GM21825 (cell line): ENCODE data around the gene AGMO.

Experiments
- ATAC-seq: cut with Tn5 transposase; IDR thresholded peaks from one replicate; pipeline ENCODE4 v1.9.1; 2021; ENCODE audit warnings: mild to moderate bottlenecking, moderate library complexity; ENCODE audit not compliant: unreplicated experiment

Gene AGMO

DNA sequence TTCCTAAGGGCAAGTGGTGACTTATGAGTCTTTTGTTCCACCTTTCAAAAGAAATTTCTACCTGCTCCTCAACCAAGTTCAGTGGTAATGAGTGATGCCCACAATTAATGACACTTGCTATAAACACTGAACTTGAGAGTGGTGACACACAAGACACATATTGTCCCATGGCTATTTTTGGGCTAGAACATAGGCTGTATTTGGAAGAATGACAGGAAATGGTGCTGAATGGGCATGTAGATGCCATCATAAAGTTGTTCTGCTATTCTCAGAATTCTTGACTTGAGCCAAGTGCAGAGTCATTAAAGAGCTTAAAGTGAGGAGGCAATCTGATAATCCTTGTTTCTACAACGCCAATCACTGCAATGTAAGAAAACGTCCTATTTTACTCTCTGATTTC is 313.3 kb downstream of the AGMO start:
- ATAC-seq = no peak

DNA sequence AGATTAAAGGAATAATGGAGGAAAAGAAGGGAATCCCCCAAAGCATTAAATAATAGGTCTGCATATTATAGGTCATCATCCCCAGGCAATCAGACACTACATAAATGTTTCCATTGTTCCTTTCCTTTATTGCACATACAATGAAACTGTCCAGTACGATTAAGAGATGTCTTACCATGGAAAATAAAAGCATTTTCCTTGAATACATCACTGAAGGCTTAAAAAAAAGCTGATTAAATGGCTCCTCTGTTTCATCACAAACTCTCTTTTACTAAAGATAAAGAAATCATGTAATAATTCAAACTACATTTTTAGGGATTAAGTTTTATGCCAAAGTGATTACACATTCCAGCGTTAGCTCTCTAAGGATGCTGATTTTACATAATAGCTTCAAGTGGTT is 316.0 kb downstream of the AGMO start:
- no peak for ATAC-seq

DNA sequence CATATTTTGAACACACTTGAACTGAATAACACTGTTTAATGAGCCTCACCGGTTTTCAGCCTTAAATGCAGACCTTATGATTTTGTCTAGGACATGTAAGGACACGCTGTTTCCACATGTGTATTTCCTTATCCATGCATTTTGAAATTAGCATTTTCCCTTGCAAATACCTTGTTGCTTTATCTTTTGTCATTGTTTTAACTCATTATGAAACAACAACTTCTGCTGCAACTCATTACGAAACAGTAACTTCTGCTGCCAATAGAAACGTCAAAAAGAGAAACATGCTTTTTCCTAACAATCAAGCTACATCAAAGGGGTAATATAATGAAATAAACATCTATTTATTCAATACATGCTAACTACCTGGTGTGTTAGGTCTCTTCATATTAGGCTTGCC is 322.0 kb downstream of the AGMO start:
- no peak for ATAC-seq

DNA sequence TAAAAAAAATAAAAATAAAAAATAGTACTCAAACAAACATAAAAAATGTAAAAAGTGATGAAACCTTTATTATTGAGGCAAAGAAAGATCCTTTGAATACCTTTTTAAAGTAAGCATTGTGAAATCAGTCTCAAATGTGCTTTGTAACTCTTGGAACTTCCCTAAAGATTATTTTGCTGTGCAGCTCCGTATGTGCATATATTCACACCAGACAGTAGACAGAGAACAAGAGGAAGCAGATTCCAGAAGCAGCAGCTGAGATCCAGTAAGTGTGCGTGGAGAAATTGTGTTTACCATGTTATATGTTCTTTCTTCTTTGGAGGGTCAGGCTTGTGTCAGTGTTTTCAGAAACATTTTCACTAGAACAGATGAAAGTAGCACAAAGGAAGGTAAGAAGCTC is 324.9 kb downstream of the AGMO start:
- ATAC-seq = no peak

DNA sequence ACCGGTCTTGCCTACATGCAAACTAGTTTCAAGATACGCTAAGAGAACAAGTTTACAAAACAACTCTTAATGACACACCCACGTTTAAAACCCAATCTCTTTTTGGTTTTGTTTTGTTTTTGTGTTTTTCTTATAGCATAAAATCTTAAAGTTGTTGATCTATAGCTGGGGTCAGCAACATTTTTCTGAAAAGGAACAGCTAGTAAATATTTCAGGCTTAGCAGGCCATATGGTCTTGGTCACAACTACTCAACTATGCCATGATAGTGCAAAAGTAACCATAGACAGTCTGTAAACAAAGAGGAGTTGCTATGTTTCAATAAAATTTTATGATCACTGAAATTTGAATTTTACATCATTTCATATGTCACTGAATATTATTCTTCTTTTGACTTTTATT is 327.4 kb downstream of the AGMO start:
- ATAC-seq = no peak

DNA sequence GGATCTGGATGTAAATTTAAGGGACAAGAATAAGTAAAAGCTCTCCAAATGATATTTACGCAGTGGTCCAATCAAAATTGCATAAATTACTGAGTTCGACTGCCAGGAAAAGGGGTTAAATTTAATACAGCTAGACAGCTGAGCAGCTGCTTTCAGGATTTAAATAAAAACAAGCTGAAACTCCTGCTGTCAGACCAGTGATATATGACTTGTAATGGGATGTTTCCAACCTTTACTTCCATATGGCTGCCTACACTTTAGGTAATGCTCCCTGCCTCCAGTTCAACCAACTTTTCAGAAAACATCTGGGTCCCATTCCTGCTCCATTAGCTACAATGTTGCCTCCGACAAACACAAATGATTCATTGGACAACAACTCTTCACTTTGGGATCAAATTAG is 333.0 kb downstream of the AGMO start:
- no peak for ATAC-seq

DNA sequence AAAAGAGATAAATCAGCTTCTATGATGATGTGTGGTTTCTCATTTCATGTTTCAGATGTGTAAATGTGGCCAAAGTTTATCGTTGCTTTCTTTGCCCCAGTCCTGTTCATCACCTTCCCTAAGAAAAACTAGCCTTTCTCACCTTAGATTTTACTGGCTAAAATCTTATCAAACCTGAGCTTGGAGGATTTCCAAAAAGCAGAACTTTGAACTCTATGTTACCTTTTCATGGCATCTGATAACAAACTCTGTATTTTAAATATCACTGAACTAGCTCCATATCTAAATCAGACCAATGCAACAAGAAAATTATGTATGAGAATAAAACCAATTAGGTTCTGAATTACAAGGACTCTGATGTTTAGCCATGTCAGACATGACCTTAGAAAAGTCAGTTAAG is 335.8 kb downstream of the AGMO start:
- no peak for ATAC-seq

DNA sequence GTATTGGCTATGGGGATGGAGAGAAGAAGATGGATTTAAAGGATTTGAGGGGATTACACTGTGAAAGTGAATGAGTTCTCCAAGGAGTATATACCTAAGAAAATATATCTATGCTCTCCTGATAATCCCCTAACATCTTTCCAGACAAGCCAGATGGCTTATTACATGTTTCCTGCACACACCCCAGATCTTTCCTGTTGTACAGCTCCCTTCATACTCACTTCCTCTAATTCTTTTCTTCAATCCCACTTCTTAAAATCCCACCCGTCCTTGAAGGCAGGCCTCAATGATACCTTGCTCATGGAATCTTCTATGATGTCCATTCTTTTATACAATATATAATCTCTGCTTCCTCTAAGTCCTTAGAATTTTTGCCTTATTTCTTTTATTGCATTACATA is 342.1 kb downstream of the AGMO start:
- ATAC-seq = no peak

DNA sequence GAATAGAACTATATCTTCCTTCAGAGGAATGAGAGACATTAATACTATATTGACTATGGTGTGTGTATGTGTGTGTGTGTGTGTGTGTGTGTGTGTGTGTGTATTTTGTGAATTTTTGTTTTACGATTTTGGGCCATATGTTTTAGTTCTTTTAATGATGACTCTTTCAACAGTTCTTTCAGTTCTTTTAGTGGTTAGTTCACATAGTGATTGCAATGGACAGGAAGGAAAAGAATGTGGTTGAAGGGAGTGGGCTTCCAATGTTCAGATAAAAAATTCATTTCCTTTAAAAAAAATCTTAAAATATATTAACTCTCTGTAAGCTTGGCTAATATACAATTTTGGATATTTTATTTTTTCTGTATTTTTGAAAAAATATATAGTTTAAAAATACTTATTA is 343.6 kb downstream of the AGMO start:
- no peak for ATAC-seq

DNA sequence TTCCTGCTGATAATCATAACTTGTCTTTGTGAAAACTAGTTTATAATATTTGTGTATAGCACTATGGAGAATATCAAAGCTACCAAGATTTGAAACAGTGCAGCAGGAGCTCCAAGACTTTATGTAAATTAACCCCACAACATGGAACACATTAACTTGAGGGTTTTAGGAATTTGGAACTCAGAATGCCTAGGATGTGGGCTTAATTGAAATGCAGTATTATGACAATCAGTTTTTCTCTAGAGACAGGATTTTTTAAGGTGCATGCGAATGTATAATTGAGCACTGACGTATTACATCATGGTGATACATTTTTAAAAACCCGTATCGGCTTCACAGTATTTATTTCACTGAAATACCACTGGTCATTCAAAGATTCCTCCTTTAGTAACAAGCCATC is 346.2 kb downstream of the AGMO start:
- ATAC-seq = no peak

DNA sequence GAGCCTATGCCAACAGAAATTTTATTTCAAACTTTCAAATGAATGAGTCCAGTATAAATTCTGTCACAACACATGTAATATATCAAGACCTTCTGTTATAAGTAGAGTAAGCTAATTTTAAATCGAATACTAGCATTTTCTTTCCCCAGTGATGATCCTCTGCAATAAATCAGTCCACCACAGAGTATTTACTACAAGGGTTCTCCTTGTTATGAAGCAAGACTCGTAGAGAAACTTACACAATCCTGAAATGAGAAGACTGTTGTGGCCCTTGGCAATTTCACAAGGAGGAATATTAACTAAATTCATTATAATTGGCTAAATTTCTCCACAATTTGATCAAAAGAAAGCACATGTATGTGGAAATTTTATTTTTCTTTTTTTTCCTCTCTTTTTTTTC is 346.8 kb downstream of the AGMO start:
- ATAC-seq = no peak

DNA sequence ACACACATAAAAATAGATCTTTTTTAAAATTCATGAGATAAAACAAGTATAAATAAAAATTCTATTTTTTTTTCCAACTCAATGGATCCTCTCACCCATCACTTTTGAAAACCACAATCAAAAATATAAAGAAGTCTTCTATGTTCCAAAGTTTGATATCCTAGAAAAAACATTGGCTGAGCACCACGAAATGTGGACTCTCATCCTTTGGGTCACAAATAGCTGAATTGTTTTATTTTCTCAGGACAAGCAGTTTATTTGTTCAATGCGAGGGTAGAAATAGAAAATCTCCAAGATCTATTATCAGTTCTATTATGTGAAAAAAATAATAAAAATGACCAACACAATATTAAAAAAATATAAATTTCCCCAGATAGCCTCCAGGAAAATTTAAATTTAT is 348.7 kb downstream of the AGMO start:
- ATAC-seq = no peak

DNA sequence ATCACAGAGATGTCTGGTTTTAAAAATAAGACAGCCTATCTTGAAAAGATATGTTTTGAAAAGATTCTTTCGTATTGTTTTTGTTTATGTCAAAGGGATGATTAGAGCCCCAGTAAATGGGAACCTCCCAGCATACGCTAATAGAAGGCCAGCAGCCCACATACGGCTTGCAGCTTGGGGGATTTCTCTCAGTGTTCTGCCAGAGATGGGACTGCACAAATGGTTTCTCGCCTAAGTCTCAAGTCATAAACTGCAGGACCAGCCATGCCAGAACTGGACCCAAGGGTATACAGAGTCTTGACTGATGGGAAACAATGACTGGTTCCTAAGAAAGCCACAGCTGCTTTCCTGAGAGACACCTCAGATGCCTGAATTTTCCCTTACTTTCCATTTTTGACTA is 352.4 kb downstream of the AGMO start:
- no peak for ATAC-seq

DNA sequence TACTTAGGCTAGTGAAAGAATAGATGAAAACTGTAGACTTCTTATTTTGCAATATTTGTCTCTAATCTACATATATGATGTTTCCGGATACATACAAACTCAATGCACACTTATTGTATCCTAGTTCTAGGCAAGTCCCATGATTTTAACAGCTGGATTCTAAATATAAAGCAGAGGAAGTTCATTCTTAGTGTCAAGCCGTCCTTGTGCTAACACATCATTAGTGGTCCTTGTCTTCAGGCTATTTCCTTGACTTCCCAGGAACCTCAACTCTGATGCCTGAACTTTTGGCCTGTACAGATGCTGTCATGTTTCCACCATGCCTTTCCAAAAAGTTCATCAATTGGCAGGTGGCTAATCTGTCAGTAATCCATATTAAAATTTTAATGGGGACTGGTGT is 357.4 kb downstream of the AGMO start:
- ATAC-seq = no peak

DNA sequence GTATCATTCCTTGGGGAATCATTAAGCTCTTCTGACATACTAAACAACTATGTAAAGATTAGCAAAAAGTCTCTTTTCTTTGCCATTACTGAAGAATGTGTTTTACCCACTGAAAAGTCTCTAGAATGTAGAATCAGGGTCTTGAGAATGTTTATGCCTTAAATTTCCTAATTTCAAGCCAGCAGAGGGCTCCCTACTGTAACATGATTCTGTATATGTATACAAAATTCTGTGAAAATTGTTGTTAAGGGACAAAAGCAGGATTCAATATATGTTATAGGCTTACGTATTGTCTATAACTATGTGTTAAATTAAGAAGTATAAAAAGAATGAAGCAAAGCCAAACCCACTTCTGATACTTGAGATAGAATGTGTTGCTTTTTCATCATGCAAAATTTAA is 362.3 kb downstream of the AGMO start:
- no peak for ATAC-seq

DNA sequence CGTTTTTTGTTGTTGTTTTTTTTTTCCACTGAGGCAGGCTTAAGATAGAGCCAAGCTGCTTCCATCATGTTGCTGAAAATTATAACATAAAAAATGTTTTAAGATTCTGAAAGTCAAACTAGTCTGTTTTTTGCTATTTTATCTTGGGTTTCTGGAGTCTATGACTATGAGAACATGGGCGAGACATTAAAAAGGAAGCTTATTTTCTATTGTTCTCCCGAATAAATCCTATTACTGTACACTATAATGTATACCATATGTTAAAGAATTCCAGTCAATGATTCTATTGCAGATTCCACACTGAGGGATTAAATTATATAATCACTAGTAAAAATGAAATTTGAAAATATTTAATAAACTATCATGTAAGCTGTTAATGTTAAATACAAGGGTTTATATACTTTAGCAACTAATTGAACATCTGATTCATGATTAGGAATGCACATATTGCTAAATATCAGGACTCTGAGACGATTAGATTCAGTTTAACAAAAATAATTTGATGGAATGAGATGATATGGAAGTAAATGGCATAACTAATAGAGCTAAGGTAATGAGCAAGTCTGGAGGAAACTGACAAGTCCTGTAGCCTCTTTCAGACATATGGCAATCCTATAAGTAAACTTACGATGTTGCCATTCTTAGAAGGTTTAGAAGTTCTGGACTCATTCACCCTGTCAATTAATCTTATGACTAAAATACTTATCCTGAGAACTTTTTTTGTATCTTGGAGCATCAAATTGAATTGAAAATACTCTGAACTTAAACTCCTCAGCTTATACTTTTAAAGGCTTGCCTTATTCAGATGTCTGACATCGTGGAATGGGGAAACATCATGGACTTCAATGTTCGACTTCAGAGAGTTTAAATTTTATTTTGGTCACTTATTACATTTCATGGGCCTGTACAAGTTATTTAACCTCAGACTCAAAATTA is 364.5 kb downstream of the AGMO start:
- no peak for ATAC-seq

DNA sequence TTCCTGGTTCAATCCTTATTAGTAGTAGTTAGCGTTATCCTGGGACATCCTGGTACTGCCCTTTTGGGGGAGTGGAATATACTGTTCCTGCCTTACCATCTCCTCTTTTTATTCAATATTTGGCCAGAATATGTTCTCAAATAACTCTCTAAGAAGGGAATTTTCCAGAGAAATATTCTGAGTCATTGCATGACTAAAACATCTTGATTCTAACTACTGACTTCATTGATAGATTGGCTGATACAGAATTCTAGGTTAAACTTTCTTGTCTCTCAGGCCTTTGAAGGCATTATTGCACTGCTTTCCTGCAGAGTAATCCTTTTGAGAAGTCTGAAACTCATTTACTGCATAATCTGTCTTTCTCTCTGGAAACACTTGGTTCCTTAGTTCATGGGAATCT is 383.8 kb downstream of the AGMO start:
- ATAC-seq = no peak

DNA sequence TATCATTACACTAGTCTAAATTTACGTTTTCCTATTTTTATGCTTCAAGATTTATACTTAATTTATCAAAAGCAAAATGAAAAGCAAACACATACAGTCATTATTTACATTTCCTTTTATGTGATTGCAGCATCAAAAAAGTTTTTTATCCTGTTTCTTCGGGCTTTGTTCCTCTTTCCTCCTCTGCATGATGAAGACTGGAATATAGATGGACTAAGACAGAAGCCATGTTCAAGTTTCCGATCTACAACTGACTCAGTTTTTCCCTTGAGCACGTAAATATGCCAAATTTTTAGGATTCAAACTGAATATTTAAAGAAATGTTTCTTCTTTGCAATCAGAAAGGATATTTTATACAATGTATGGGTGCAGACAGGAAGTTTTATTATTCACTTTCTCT is 385.7 kb downstream of the AGMO start:
- no peak for ATAC-seq

DNA sequence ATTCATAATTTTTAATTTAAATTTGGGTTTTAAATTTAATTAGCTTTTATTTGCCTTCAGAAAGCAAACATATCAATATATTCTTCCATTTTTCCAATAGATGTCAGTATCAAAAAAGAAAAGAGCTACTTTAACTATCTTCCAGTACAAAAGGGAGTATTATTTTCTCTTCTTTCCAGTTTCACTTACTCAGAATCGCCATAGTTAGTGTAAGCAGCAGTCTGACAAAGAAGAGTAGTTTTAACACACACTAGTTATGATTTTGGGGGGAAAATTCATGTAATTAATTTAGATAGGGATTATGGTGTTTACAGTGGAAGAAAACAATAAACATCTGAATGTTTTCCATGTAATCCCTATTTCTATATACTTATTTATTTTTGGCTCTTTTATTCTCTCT is 386.7 kb downstream of the AGMO start:
- no peak for ATAC-seq

DNA sequence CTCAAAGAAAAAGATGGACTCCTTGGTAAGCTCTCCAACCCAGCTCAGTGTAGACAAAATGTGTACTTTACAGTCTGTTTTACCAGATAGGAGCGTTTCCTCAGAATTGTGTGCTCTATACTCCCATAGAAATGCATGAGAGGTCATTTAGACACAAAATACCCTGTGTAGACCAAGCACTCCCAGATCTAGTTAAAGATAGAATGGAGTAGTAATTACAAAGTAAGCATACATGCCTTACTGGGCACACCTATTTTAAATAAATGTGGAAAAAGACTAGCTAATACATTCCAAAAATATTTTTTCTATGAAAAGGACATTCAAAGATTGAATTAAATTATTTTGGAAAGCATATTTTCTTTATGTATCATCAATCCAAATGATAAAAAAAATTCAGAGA is 387.3 kb downstream of the AGMO start:
- ATAC-seq = no peak

DNA sequence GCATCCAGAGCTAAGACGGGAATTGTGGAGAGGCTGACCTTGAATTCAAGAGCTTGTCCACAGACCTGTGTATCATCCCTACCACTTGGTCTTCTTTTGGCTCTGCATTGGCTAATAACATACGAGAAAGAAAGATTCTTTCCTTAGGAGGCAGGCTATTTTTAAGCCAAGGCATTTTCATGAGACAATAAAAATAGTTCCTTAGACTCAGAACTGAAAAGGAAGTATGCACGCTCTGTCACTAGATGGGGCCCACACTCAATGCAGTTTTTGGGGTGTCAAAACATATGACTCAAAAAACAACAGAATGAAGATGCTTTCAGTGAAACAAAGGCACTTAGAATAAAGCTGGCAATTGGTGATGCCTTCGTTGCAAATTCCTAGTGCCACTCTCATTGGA is 393.3 kb downstream of the AGMO start:
- ATAC-seq = no peak

DNA sequence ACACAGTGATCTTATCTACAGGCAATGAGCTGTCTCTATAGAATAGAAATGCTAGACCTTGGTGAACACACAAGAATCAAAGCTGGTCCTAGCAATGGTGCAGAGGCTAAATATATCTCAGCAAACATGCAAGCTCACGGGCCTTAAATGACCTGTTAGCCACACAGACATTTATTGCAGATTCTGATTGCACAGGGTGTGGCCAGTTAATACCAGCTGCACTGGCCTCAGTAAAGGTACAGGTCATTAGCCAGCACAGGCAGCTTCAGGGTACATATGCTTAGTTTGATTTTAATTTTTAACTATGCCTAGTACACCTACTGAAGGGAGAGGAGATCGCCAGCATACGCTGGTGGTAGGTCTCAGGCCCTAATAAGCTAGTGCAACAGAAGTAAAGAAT is 393.9 kb downstream of the AGMO start:
- no peak for ATAC-seq

DNA sequence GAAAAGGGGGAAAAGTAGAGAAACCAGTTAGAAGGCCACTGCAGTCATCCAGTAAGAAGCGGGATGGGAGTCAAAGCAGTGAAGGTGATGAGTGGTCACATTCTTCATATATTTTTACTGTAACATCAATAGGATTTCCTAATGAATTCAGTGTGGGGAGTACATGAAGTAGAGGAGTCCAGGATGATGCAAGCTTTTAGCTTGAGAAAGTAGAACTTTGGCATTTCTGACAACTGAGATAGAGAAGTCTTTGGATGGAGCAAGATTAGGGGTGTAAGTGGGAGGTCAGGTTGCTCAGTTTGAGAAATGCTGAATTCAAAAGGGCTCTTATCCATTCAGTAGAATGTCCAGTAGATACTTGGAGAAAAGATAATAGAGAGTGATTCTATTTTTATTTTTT is 395.2 kb downstream of the AGMO start:
- no peak for ATAC-seq
